DOHH2 (cell line): ENCODE results near the gene REEP6.

Experiments used
- H3F3A ChIP-seq: fragments of 200-600 bp; sonication (generic), shearing (Covaris generic); 2 replicates; pipeline ENCODE4 v1.6.0; 2016; ENCODE audit warnings: antibody characterized with exemption, mild to moderate bottlenecking; ENCODE audit not compliant: control insufficient read depth, insufficient read depth
- H3K27ac ChIP-seq: fragments of 200-600 bp; sonication (generic); 2 replicates; pipeline ENCODE4 v1.5.1; 2014; ENCODE audit warnings: low read depth, mild to moderate bottlenecking, low read length, moderate library complexity
- H3K27me3 ChIP-seq: fragments of 200-600 bp; sonication (generic); 2 replicates; pipeline ENCODE4 v1.6.1; 2014; ENCODE audit warnings: mild to moderate bottlenecking, low read length, mixed read lengths; ENCODE audit not compliant: control insufficient read depth
- H3K36me3 ChIP-seq: fragments of 200-600 bp; sonication (generic); 2 replicates; pipeline ENCODE4 v1.6.1; 2014; ENCODE audit warnings: mild to moderate bottlenecking, low read length, moderate library complexity, mixed read lengths; ENCODE audit not compliant: control insufficient read depth
- H3K4me1 ChIP-seq: fragments of 200-600 bp; sonication (generic); 2 replicates; pipeline ENCODE4 v1.6.1; 2014; ENCODE audit warnings: mild to moderate bottlenecking, low read length, mixed read lengths; ENCODE audit not compliant: control insufficient read depth
- H3K4me2 ChIP-seq: fragments of 200-600 bp; sonication (generic); 2 replicates; pipeline ENCODE4 v1.6.0; 2014; ENCODE audit warnings: mild to moderate bottlenecking, low read length, moderate library complexity
- H3K4me3 ChIP-seq: fragments of 200-600 bp; sonication (generic); 2 replicates; pipeline ENCODE4 v1.5.1; 2014; ENCODE audit warnings: mild to moderate bottlenecking, low read length, mixed read lengths
- H3K79me2 ChIP-seq: fragments of 200-600 bp; sonication (generic); 2 replicates; pipeline ENCODE4 v1.6.1; 2014; ENCODE audit warnings: mild to moderate bottlenecking, low read length, mixed read lengths; ENCODE audit not compliant: control insufficient read depth
- H3K9me2 ChIP-seq: fragments of 200-600 bp; sonication (generic); replicated peaks from 2 replicates; pipeline ENCODE4 v1.6.1; 2014; ENCODE audit warnings: mild to moderate bottlenecking, low read length, mixed read lengths; ENCODE audit not compliant: control insufficient read depth
- H3K9me3 ChIP-seq: fragments of 200-600 bp; sonication (generic); 2 replicates; pipeline ENCODE4 v1.6.1; 2014; ENCODE audit warnings: antibody characterized with exemption, low read length, mixed read lengths; ENCODE audit not compliant: control insufficient read depth, insufficient read depth
- H4K20me1 ChIP-seq: fragments of 200-600 bp; sonication (generic); 2 replicates; pipeline ENCODE4 v1.6.0; 2014; ENCODE audit warnings: low read depth, mild to moderate bottlenecking, antibody characterized with exemption, low read length, moderate library complexity; ENCODE audit not compliant: control insufficient read depth, insufficient read depth
- EZH2phosphoT487 ChIP-seq: fragments of 200-600 bp; sonication (generic); IDR thresholded peaks from 2 replicates; pipeline ENCODE4 v1.6.1; 2017; ENCODE audit warnings: borderline replicate concordance, mild to moderate bottlenecking, antibody characterized with exemption, low read length, moderate library complexity, mixed read lengths
- TF ChIP-seq, protein P1 (sequence below): fragments of 200-600 bp; sonication (generic); IDR thresholded peaks from one replicate; pipeline ENCODE4 v1.5.1; 2014; ENCODE audit warnings: antibody characterized with exemption, mild to moderate bottlenecking, low read depth, low read length; ENCODE audit not compliant: poor library complexity, severe bottlenecking

Gene REEP6

DNA sequence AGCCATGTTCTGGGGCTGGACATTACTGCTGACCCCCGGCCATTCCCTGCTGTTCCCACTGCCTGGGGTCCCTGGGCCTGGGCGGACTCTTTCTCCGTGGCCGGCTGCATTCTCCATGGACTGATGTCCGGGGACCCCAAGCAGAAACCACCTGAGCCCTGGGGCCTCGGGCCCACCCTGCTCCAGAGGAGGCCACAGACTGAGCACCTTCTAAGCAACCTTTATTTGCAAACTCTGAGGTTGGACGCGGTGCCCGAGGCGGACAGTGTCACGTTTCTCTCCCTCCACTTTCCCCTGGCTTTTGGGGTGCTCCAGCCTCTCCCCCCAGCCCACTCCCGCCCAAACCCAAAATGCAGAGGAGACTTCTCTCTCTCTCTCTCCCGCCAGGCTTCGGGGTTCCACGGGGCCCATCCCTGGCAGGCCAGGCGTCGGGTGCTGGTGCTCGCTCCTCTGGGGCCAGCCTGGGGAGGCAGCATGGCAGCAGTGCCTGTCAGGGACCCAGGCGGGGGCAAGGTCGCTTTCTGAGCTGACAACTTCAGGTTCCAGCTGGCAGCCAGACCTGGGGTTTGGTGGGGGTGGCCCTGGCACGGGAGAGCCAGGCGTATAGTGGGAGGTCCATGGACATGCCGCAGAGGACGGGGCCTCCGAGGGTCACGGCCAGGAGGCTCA lies 9.6 kb upstream of the REEP6 start:
- H4K20me1 ChIP-seq, result no peaks in the 10 kb centered on the region
- no peak overlapping the region for H3K4me3 ChIP-seq
- H3K4me1 ChIP-seq, result peaks cover 16% of the 10 kb centered on the region
- peaks cover 8% of the 10 kb centered on the region for H3K36me3 ChIP-seq
- no peaks in the 10 kb centered on the region for H3K9me3 ChIP-seq
- no peaks in the 10 kb centered on the region for H3K9me2 ChIP-seq
- H3K27ac ChIP-seq, result no peak overlapping the region
- H3F3A ChIP-seq, result 0 out of 2 replicates have a peak, but pooled peaks cover 2% of the 10 kb centered on the region
- no peaks in the 10 kb centered on the region for H3K27me3 ChIP-seq
- TF ChIP-seq EZH2phosphoT487, result no peak
- TF ChIP-seq, protein P1, sequence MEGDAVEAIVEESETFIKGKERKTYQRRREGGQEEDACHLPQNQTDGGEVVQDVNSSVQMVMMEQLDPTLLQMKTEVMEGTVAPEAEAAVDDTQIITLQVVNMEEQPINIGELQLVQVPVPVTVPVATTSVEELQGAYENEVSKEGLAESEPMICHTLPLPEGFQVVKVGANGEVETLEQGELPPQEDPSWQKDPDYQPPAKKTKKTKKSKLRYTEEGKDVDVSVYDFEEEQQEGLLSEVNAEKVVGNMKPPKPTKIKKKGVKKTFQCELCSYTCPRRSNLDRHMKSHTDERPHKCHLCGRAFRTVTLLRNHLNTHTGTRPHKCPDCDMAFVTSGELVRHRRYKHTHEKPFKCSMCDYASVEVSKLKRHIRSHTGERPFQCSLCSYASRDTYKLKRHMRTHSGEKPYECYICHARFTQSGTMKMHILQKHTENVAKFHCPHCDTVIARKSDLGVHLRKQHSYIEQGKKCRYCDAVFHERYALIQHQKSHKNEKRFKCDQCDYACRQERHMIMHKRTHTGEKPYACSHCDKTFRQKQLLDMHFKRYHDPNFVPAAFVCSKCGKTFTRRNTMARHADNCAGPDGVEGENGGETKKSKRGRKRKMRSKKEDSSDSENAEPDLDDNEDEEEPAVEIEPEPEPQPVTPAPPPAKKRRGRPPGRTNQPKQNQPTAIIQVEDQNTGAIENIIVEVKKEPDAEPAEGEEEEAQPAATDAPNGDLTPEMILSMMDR, result no peak
- no peak overlapping the region for H3K4me2 ChIP-seq
- H3K79me2 ChIP-seq, result peaks cover 22% of the 10 kb centered on the region

DNA sequence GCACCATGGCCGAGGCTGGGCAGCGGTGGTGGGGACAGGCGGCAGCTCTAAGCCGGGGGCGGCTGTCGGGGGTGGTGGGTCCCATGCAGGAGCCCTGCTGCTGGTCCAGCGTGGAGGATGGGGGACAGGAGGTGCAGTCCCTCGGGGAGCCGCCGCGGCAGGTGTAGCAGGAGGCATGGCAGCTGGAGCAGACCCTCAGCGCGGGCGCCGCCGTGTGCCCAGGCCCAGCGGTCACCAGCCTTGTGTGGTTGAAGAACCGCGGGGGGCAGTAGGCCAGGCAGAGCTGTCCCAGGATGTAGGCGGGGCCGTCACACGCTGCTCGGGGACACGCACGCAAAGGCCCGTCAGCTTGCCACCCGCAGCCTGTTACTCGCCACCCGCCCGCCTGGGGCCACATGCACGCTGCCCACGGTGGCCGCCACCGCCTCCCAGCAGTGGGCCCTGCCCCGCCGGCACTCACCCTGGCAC lies 9.1 kb upstream of the REEP6 start:
- H3K4me1 ChIP-seq, result peaks cover 16% of the 10 kb centered on the region
- H3K9me3 ChIP-seq, result no peaks in the 10 kb centered on the region
- no peaks in the 10 kb centered on the region for H3K9me2 ChIP-seq
- H3K4me2 ChIP-seq, result no peak overlapping the region
- H3K27ac ChIP-seq, result no peak overlapping the region
- no peaks in the 10 kb centered on the region for H4K20me1 ChIP-seq
- H3K27me3 ChIP-seq, result no peaks in the 10 kb centered on the region
- peaks cover 18% of the 10 kb centered on the region for H3K79me2 ChIP-seq
- 0 out of 2 replicates have a peak, but pooled peaks cover 2% of the 10 kb centered on the region for H3F3A ChIP-seq
- no peak overlapping the region for H3K4me3 ChIP-seq
- H3K36me3 ChIP-seq, result peaks cover 6% of the 10 kb centered on the region
- TF ChIP-seq, protein P1, result no peak
- no peak for TF ChIP-seq EZH2phosphoT487

DNA sequence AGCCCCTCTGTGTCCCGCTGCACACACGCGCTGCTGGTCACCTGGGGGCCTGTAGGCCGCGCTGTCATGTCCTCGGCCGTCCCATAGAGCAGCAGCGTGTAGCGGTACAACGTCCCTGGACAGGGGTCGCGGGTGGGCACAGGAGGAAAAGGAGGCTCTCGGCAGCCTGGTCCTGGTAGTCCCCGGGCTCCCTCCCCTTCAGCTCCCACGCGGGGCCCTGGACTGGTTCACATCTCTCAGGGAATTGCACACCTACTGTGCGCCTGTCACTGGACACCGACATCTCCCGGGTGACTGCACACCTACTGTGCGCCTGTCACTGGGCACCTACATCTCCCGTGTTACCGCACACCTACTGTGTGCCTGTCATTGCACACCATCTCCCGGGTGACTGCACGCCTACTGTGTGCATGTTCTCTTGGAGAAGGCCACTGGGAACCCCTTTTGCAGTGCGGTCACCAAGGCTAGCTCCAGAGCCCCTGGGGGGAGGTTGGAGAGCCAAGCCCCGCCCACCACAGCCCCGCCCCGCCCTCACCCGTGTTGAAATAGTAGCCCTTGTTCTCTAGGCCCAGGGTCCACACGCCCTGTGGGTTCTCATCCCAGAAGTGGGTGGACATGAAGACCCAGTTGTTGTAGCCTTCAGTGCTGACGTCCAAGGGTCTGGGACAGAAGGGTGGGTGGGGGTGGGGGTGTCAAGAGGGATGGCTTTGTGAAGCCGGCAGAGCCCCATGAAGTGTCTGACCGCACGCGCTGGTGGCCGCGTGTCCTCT lies 8.4 kb upstream of the REEP6 start:
- H3K36me3 ChIP-seq, result peaks cover under 1% of the 10 kb centered on the region
- no peaks in the 10 kb centered on the region for H3K9me2 ChIP-seq
- 0 out of 2 replicates have a peak, but pooled peaks cover 2% of the 10 kb centered on the region for H3F3A ChIP-seq
- H3K27ac ChIP-seq, result no peak overlapping the region
- no peaks in the 10 kb centered on the region for H3K27me3 ChIP-seq
- no peaks in the 10 kb centered on the region for H3K9me3 ChIP-seq
- no peaks in the 10 kb centered on the region for H4K20me1 ChIP-seq
- TF ChIP-seq EZH2phosphoT487, result no peak
- no peak overlapping the region for H3K4me3 ChIP-seq
- H3K4me1 ChIP-seq, result peaks cover 14% of the 10 kb centered on the region
- H3K4me2 ChIP-seq, result no peak overlapping the region
- H3K79me2 ChIP-seq, result peaks cover 13% of the 10 kb centered on the region
